Breast epithelium (tissue), 4 donors: ENCODE results near the gene TMEM221. TPM values are rescaled to one million over a fixed set of nuclear protein-coding genes. Genes with fewer than 3 reads are reported as not detected.

Experiments used
- DNase-seq, 2 donors: peaks; one replicate each; pipeline ENCODE4 v3.0.0-alpha.2; 2019; ENCODE audit warnings: low spot score in 2 of 2
- H3K27ac ChIP-seq, 2 donors: fragments of 200-600 bp; sonication (generic) in 1 of 2; one replicate each; pipeline ENCODE4 v1.5.1; 2016 to 2019; ENCODE audit warnings: mild to moderate bottlenecking in 1 of 2
- H3K27me3 ChIP-seq, 2 donors: fragments of 200-600 bp; sonication (generic) in 1 of 2; one replicate each; pipeline versions ENCODE4 v1.5.1 to v1.6.0; 2017 to 2019; ENCODE audit warnings: control low read depth in 1 of 2, mild to moderate bottlenecking in 1 of 2
- H3K36me3 ChIP-seq: fragments of 200-600 bp; one replicate; pipeline ENCODE4 v1.5.1; 2019
- H3K4me1 ChIP-seq, 2 donors: fragments of 200-600 bp; sonication (generic); one replicate each; pipeline ENCODE4 v1.5.1; 2016 to 2019; ENCODE audit warnings: control low read depth in 1 of 2
- H3K4me3 ChIP-seq, 3 donors: fragments of 200-600 bp; sonication (generic); 1 replicate in 2 of 3; 2 replicates in 1 of 3; pipeline ENCODE4 v1.5.1; 2016 to 2019; ENCODE audit warnings: mild to moderate bottlenecking in 3 of 3, moderate library complexity in 2 of 3
- H3K9me3 ChIP-seq, 2 donors: fragments of 200-600 bp; sonication (generic) in 1 of 2; one replicate each; pipeline ENCODE4 v1.5.1; 2016 to 2019; ENCODE audit warnings: control low read depth in 1 of 2
- POLR2A ChIP-seq: fragments of 450-650 bp; IDR thresholded peaks from one replicate; pipeline ENCODE4 v1.6.1; 2016; ENCODE audit warnings: antibody characterized with exemption, mild to moderate bottlenecking, moderate library complexity
- POLR2AphosphoS5 ChIP-seq, 3 donors: sonication (generic); formaldehyde crosslinking; IDR thresholded peaks; one replicate each; pipeline ENCODE4 v1.6.1; 2017; ENCODE audit warnings: antibody characterized with exemption in 3 of 3
- intact Hi-C: fragments of 100-400 bp; cut with DNase I; formaldehyde crosslinking; loops from one replicate; pipeline ENCODE4 v1.15.1; 2023; ENCODE audit warnings: low total_unique reads
- total RNA-seq, 3 donors: library from RNA; depleted of rRNA; stranded (reverse); fragments of >200 nt; gene quantifications; one replicate each; pipeline ENCODE4 v1.1.0, GENCODE V29; 2016
- TF ChIP-seq, protein P1 (sequence below), 3 donors: fragments of 450-650 bp; IDR thresholded peaks; one replicate each; pipeline ENCODE4 v1.5.1; 2016 to 2017; ENCODE audit warnings: antibody characterized with exemption in 3 of 3, mild to moderate bottlenecking in 3 of 3, moderate library complexity in 3 of 3

Gene TMEM221
- total RNA-seq, 3 donors from 2014 or later, result 0.33 to 0.73 (median 0.64) TPM

DNA sequence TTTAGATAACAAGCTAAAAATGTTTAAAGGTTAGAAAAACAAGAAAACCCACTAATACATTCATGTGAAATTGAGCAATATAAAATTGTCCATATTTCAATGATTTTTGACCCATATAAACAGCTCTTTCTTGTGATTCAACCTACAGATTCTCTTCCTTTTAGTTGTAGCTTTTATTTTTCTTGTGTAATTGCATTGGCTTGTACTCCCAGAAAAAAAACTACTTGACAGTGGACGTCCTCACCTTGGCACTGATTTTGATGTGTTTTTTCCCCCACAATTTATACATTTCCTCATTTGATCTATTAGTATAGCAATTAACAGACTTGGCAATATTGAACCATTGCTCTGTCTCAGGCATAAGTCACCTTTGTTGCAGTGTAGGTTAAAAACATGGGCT is 59.2 kb downstream of the TMEM221 start:
- intact Hi-C loops, result loop anchor here (10.0 kb wide), 1 partner anchor 84 kb away; the partner anchor contains the start of genes ABHD8, DDA1 and MRPL34
- no peaks in the 10 kb centered on the region for H3K36me3 ChIP-seq
- H3K27ac ChIP-seq, result no peak overlapping the region
- no peak overlapping the region for H3K4me3 ChIP-seq
- peaks cover 0 to 2% of the 10 kb centered on the region in 2 donors for H3K4me1 ChIP-seq
- peaks cover 0 to 2% of the 10 kb centered on the region in 2 donors for H3K27me3 ChIP-seq
- DNase-seq, result no peak
- TF ChIP-seq POLR2A, result no peak
- TF ChIP-seq, protein P1, sequence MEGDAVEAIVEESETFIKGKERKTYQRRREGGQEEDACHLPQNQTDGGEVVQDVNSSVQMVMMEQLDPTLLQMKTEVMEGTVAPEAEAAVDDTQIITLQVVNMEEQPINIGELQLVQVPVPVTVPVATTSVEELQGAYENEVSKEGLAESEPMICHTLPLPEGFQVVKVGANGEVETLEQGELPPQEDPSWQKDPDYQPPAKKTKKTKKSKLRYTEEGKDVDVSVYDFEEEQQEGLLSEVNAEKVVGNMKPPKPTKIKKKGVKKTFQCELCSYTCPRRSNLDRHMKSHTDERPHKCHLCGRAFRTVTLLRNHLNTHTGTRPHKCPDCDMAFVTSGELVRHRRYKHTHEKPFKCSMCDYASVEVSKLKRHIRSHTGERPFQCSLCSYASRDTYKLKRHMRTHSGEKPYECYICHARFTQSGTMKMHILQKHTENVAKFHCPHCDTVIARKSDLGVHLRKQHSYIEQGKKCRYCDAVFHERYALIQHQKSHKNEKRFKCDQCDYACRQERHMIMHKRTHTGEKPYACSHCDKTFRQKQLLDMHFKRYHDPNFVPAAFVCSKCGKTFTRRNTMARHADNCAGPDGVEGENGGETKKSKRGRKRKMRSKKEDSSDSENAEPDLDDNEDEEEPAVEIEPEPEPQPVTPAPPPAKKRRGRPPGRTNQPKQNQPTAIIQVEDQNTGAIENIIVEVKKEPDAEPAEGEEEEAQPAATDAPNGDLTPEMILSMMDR (IDR thresholded peaks at IDR 0.05), result no peak
- TF ChIP-seq POLR2AphosphoS5 (IDR thresholded peaks at IDR 0.05), result no peak
- H3K9me3 ChIP-seq, result no peaks in the 10 kb centered on the region

DNA sequence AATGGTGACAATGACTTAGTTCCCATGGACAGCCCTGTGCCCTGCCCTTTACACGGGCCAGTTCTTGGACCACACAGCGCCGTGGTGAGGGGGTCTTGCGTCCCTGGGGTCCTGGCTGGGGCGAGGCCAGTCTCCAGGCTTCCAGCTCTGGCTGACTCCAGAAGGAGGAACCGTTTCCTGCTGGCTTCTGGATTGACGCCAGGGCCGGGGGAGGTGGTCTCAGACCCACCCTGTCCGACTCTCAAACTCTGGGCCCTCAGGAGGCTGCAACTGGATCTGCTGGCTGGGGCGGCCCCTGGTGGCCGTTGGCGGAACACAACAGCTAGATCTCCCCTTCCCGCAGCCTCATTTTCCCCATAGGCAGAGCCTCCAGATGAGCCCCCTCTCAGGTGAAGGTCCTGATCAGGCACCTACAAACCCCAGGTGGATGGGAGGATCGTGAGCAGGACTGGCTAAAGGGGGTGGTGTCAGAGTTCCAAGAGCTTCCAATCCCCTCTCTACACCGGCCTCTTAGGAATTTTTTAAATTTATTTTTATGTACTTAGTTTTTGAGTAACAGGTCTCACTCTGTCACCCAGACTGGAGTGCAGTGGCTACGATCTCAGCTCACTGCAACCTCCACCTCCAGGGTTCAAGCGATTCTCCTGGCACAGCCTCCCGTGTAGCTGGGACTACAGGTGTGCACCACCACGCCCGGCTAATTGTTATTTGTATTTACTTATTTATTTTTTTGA is 62.4 kb downstream of the TMEM221 start:
- H3K36me3 ChIP-seq, result no peaks in the 10 kb centered on the region
- H3K27ac ChIP-seq, result no peak overlapping the region
- H3K27me3 ChIP-seq, result no peaks in the 10 kb centered on the region
- peaks cover 0 to 2% of the 10 kb centered on the region in 2 donors for H3K4me1 ChIP-seq
- intact Hi-C loops, result loop anchor here (10.0 kb wide), 1 partner anchor 81 kb away; the partner anchor contains the start of genes ABHD8, DDA1 and MRPL34
- H3K4me3 ChIP-seq, result no peak overlapping the region
- DNase-seq, result peak in 1 of 2 donors; percentile 59
- no peaks in the 10 kb centered on the region for H3K9me3 ChIP-seq
- TF ChIP-seq, protein P1 (IDR thresholded peaks at IDR 0.05), result peak; percentile 68 to 88 (median 83)
- no peak for TF ChIP-seq POLR2A

Other genes starting within 250 kb of the TMEM221 start
- 10 to 100 TPM; 15.5 to 29.0 (median 27.5) TPM for gene USE1, start 233.3 kb downstream of the TMEM221 start, total RNA-seq
- 10 to 100 TPM in 1 of 3 donors, 1 to 10 TPM in 2; 8.8 to 13.8 (median 9.4) TPM for gene OCEL1, start 222.4 kb downstream of the TMEM221 start, total RNA-seq
- gene NR2F6, start 202.7 kb downstream of the TMEM221 start, total RNA-seq, result 10 to 100 TPM; 23.2 to 52.4 (median 34.7) TPM
- 1 to 10 TPM; 5.8 to 8.8 (median 7.0) TPM for gene USHBP1, start 183.9 kb downstream of the TMEM221 start, total RNA-seq
- gene BABAM1, start 181.2 kb downstream of the TMEM221 start, total RNA-seq, result 10 to 100 TPM; 48.5 to 65.6 (median 54.1) TPM
- gene ANKLE1, start 166.8 kb downstream of the TMEM221 start, total RNA-seq, result 1 to 10 TPM in 2 of 3 donors, under 1 TPM in 1; 0.96 to 1.6 (median 1.0) TPM
- gene ABHD8, start 145.2 kb downstream of the TMEM221 start, total RNA-seq, result 10 to 100 TPM in 2 of 3 donors, 1 to 10 TPM in 1; 6.7 to 14.4 (median 11.0) TPM
- 100 to 1,000 TPM in 1 of 3 donors, 10 to 100 TPM in 2; 88.5 to 139 (median 98.0) TPM for gene MRPL34, start 142.8 kb downstream of the TMEM221 start, total RNA-seq
- 10 to 100 TPM in 2 of 3 donors, 1 to 10 TPM in 1; 9.2 to 18.7 (median 11.1) TPM for gene DDA1, start 139.1 kb downstream of the TMEM221 start, total RNA-seq
- 1 to 10 TPM; 5.1 to 7.2 (median 5.9) TPM for gene ANO8, start 113.8 kb downstream of the TMEM221 start, total RNA-seq
- gene GTPBP3, start 111.1 kb downstream of the TMEM221 start, total RNA-seq, result 10 to 100 TPM; 15.5 to 22.6 (median 17.7) TPM
- gene PLVAP, start 71.3 kb downstream of the TMEM221 start, total RNA-seq, result 10 to 100 TPM; 19.9 to 68.8 (median 51.2) TPM
- under 1 TPM in 2 of 3 donors, not detected in 1; 0.64 to 0.66 TPM for gene CCDC194, start 54.5 kb downstream of the TMEM221 start, total RNA-seq
- 100 to 1,000 TPM in 2 of 3 donors, 10 to 100 TPM in 1; 90.1 to 131 (median 127) TPM for gene BST2, start 43.0 kb downstream of the TMEM221 start, total RNA-seq
- gene MVB12A, start 28.6 kb downstream of the TMEM221 start, total RNA-seq, result 10 to 100 TPM; 51.5 to 76.4 (median 74.1) TPM
- gene NXNL1, start 12.3 kb upstream of the TMEM221 start, total RNA-seq, result under 1 TPM in 1 of 3 donors, not detected in 2; 0.64 TPM
- gene SLC27A1, start 21.9 kb upstream of the TMEM221 start, total RNA-seq, result 10 to 100 TPM; 32.4 to 35.4 (median 34.8) TPM
- gene PGLS, start 63.0 kb upstream of the TMEM221 start, total RNA-seq, result 10 to 100 TPM; 62.2 to 89.8 (median 72.4) TPM
- 10 to 100 TPM; 45.1 to 99.9 (median 57.0) TPM for gene COLGALT1, start 107.0 kb upstream of the TMEM221 start, total RNA-seq
- gene UNC13A, start 239.7 kb upstream of the TMEM221 start, total RNA-seq, result under 1 TPM in 2 of 3 donors, not detected in 1; under 0.01 to 0.15 TPM